Measurements from ENCODE around the gene PIK3R6.
"Not testable (repeated sequence)": the region's sequence is repeated elsewhere in the genome, so short reads cannot be mapped to it uniquely, and the experiment has no call there.

The PIK3R6 gene

DNA sequence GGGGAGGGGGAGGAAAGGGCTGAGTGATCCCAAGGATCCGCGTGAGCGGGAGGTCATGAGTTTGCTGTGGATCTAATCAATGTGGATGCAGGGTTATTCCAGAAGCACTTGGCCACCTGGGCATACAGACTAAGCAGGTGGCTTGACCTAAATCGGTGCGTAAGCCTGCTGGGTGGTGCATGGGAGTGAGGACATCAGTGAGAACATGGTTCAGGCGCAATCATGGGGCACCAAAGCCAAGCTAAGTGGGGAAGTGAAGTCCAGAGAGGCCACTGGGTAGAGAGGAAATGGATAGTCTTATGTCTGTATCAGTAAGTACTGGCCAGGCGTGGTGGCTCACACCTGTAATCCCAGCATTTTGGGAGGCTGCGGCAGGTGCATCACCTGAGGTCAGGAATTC, 49.4 kb downstream of the PIK3R6 start:
- TF ChIP-seq, protein P1, sequence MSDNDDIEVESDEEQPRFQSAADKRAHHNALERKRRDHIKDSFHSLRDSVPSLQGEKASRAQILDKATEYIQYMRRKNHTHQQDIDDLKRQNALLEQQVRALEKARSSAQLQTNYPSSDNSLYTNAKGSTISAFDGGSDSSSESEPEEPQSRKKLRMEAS (IDR thresholded peaks at IDR 0.05; ENCODE audit: low read depth, low read length), result no peak
- TF ChIP-seq POLR2A (IDR thresholded peaks at IDR 0.05; ENCODE audit: extremely low read depth, insufficient read length) (no peak), MYC (IDR thresholded peaks at IDR 0.05; ENCODE audit: low read depth, low read length) (no peak)
- TF ChIP-seq, protein P2, sequence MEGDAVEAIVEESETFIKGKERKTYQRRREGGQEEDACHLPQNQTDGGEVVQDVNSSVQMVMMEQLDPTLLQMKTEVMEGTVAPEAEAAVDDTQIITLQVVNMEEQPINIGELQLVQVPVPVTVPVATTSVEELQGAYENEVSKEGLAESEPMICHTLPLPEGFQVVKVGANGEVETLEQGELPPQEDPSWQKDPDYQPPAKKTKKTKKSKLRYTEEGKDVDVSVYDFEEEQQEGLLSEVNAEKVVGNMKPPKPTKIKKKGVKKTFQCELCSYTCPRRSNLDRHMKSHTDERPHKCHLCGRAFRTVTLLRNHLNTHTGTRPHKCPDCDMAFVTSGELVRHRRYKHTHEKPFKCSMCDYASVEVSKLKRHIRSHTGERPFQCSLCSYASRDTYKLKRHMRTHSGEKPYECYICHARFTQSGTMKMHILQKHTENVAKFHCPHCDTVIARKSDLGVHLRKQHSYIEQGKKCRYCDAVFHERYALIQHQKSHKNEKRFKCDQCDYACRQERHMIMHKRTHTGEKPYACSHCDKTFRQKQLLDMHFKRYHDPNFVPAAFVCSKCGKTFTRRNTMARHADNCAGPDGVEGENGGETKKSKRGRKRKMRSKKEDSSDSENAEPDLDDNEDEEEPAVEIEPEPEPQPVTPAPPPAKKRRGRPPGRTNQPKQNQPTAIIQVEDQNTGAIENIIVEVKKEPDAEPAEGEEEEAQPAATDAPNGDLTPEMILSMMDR (IDR thresholded peaks at IDR 0.05; ENCODE audit: low read depth, low read length), result no peak
- H3K4me3 ChIP-seq (ENCODE audit: low read depth, low read length), result no peak overlapping the region
- no peak for DNase-seq (ENCODE audit: low read depth)

DNA sequence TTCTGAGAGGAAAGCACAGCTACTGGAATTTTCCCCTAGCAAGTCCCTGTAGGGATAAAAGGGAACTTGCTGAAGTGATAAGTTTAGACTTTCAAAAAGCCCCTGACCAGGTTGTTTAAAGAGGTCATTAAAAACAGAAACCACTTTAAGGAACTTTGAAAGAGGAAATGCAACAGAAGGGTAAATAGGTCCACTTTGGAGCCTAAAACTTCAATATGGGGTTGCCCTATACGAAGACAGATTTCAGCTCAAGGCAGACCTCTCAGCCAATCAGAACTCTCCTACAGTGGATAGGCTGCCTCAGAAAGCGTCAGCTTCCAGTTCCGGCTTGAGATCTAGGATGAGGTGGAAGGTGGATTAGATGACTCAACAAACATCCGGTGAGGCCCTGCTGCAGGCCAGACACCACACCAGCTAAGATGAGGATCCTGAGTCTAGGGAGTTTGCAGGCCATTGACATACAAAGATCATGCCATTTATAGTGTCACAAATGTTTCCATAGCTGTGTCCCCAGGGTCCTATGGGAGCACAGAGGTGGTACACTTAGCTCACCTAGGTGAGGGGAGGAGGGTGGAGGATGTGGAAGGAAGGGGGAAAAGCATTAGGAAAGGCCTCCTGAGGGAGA, 60.4 kb downstream of the PIK3R6 start:
- no peak overlapping the region for H3K4me3 ChIP-seq (ENCODE audit: low read depth, low read length)
- no peak for TF ChIP-seq MYC (IDR thresholded peaks at IDR 0.05; ENCODE audit: low read depth, low read length)
- TF ChIP-seq, protein P1 (IDR thresholded peaks at IDR 0.05; ENCODE audit: low read depth, low read length), result no peak
- TF ChIP-seq, protein P2 (IDR thresholded peaks at IDR 0.05; ENCODE audit: low read depth, low read length), result no peak
- no peak for TF ChIP-seq POLR2A (IDR thresholded peaks at IDR 0.05; ENCODE audit: extremely low read depth, insufficient read length)
- DNase-seq (ENCODE audit: low read depth), result peak; percentile 72

DNA sequence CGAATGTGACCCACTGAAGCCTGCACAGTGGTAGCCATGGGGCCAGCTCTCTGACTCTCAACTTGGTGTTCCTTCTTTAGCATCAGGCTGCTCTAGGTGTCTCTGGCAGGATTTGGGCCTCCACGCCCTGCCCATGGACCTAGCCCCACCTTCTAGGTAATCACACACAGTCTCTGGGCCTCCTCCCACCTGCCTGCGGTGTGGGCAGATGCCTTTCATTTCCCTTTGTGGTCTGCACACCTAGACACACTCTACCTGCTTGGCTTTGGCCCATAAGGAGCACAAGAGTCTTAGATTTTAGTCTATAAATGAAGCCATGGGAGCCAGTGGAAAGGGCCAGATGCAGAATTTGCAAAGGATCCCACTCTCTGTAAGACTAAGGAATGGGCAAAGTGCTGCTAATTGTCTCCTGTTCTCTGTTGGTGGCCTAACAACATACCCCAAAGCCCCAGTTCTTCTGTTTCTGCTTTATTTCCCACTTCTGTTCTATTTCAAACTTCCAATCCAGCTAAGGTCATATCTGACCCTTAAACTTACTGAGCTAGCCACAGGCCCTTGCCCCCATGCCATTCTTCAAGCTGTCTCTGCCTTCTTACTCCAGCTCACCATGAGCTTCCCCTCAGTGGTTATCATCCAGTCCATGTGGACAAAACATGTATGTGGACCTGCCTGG, 61.1 kb downstream of the PIK3R6 start:
- DNase-seq (ENCODE audit: low read depth), result no peak
- TF ChIP-seq, protein P1 (IDR thresholded peaks at IDR 0.05; ENCODE audit: low read depth, low read length), result no peak
- TF ChIP-seq, protein P2 (IDR thresholded peaks at IDR 0.05; ENCODE audit: low read depth, low read length), result no peak
- no peak for TF ChIP-seq MYC (IDR thresholded peaks at IDR 0.05; ENCODE audit: low read depth, low read length)
- H3K4me3 ChIP-seq (ENCODE audit: low read depth, low read length), result no peak overlapping the region

DNA sequence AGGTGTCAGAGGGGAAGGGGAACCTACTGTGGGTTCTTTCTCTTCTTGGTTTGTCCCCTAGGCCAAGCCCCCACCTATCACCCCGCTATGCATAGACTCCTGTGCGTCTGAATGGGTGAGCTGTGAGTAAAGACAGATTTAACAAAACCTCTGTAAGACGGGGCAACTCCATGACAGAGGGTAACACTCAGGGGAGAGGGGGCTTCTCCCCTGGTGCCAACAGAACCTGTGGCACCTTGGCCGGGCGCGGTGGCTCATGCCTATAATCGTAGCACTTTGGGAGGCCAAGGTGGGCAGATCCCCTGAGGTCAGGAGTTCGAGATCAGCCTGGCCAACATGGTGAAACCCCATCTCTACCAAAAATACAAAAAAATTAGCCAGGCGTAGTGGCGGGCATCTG, 62.1 kb downstream of the PIK3R6 start:
- not testable (repeated sequence) for H3K4me3 ChIP-seq (ENCODE audit: low read depth, low read length); DNase-seq (ENCODE audit: low read depth)

DNA sequence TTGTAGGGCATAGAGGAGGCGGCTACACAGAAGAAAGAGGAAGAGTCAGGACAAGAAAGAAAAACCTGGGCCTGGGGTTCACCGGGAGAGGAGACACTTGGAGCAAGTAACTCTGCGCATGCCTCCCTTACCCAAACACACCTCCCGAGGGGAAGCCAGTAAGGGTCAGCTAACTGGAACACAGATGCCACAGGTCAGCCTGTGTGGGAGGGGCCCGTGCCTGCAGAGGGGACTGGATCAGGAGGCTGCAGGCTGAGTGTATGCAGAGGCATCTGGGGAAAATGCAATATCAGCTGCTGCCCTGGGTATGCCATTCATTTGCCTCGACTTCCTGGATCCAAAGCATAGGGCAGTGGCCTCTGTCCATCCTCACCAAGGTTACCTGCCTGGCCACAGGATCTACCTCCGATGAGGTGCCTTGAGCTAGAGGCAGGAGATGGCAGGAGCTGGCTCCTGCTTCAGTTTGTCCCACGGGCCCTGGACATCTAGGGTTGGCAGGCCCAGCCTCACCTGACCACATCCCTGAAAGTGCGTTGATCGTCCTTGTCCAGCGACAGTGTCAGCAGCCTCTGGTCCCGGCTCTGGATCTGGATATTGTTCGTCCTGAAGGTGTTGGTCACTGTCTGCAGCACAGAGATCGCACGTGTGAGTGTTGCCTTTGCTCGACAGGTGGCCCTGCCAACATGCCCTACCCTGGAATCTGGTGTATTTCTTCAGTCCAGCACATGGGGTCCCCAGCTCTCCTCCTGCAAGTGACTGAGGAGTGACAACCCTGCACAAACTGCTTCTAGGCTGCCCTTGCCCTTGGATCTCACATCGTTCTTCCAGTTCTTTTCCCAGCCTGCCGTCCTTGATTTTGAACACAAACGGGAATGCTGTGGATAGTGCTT, 63.7 kb downstream of the PIK3R6 start:
- no peak overlapping the region for H3K4me3 ChIP-seq (ENCODE audit: low read depth, low read length)
- TF ChIP-seq POLR2A (IDR thresholded peaks at IDR 0.05; ENCODE audit: extremely low read depth, insufficient read length), result no peak
- TF ChIP-seq, protein P2 (IDR thresholded peaks at IDR 0.05; ENCODE audit: low read depth, low read length), result no peak
- TF ChIP-seq, protein P1 (IDR thresholded peaks at IDR 0.05; ENCODE audit: low read depth, low read length), result no peak
- peak; percentile 11 for DNase-seq (ENCODE audit: low read depth)

All from NB4 (cell line).